Measurements from ENCODE around the gene E2F6. TPM values are rescaled to one million over a fixed set of nuclear protein-coding genes. Genes with fewer than 3 reads are reported as not detected.

E2F6 gene
- total and polyA plus RNA-seq, 2 of the 13 experiments (the other 11 are each of a cell fraction or from before 2014, with no cell fraction given) = 27.3 to 36.0 TPM

DNA sequence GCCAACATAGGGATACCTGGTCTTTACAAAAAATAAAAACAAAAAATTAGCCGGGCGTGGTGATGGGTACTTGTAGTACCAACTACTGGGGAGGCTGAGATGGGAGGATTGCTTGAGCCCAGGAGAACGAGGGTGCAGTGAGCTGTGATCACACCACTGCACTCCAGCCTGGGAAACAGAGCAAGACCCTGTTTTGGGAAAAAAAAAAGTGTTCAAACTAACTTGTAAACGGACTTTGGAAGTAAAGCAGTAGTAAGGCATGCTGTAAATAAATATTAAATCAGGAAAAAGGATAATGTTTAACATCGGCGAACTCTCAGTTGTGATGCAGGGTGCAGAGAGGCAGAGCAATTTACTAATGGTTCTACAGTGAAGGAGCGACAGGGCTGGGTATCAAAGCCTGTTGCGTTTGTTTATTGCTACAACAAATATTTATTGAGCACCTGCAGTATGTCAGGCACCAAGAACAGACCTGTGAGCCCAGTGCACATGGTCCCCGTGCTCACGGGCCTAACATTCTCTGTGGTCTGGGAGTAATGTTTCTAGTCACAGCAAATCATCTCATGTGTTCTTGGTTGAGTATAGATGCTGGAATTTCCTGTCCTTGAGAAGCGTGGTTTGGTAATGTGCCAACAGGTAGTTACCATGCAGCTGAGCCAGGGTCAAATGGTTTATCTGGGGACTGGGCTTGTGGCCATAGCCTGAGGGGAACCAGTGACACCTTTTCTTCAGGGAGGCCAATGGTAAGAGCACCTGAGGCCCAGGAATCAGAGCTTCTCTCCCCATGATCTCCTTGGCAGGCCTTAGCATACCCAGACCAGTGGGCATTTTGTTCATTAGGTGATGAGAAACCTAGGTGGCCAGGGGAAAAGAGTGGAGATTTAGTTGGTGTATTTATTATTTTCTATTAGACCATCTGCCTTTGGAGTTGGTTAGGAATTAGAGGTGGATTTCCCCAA is 40.0 kb upstream of the E2F6 start (continued):
- TF ChIP-seq ZNF850 (CRISPR knock-in tag; conservative IDR thresholded peaks at IDR 0.05) (no peak), FOSL1 (CRISPR knock-in tag; IDR thresholded peaks at IDR 0.05; ENCODE audit: borderline replicate concordance) (no peak), MEIS2 (CRISPR knock-in tag; IDR thresholded peaks at IDR 0.05) (peak; percentile 54), TBX2 (CRISPR knock-in tag; IDR thresholded peaks at IDR 0.05; ENCODE audit: borderline replicate concordance) (peak; percentile 95), CHD2 (IDR thresholded peaks at IDR 0.05; ENCODE audit: low read depth, low read length) (no peak), NFE2L1 (CRISPR knock-in tag; IDR thresholded peaks at IDR 0.05; ENCODE audit: borderline replicate concordance) (no peak), PPARG (CRISPR knock-in tag; conservative IDR thresholded peaks at IDR 0.05) (no peak; the same call in none of the 2 replicates)
- TF ChIP-seq, protein P1, sequence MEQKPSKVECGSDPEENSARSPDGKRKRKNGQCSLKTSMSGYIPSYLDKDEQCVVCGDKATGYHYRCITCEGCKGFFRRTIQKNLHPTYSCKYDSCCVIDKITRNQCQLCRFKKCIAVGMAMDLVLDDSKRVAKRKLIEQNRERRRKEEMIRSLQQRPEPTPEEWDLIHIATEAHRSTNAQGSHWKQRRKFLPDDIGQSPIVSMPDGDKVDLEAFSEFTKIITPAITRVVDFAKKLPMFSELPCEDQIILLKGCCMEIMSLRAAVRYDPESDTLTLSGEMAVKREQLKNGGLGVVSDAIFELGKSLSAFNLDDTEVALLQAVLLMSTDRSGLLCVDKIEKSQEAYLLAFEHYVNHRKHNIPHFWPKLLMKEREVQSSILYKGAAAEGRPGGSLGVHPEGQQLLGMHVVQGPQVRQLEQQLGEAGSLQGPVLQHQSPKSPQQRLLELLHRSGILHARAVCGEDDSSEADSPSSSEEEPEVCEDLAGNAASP (CRISPR knock-in tag; IDR thresholded peaks at IDR 0.05; ENCODE audit: borderline replicate concordance) = peak; percentile 75; the same call in 1 of the 2 replicates
- TF ChIP-seq, protein P2, sequence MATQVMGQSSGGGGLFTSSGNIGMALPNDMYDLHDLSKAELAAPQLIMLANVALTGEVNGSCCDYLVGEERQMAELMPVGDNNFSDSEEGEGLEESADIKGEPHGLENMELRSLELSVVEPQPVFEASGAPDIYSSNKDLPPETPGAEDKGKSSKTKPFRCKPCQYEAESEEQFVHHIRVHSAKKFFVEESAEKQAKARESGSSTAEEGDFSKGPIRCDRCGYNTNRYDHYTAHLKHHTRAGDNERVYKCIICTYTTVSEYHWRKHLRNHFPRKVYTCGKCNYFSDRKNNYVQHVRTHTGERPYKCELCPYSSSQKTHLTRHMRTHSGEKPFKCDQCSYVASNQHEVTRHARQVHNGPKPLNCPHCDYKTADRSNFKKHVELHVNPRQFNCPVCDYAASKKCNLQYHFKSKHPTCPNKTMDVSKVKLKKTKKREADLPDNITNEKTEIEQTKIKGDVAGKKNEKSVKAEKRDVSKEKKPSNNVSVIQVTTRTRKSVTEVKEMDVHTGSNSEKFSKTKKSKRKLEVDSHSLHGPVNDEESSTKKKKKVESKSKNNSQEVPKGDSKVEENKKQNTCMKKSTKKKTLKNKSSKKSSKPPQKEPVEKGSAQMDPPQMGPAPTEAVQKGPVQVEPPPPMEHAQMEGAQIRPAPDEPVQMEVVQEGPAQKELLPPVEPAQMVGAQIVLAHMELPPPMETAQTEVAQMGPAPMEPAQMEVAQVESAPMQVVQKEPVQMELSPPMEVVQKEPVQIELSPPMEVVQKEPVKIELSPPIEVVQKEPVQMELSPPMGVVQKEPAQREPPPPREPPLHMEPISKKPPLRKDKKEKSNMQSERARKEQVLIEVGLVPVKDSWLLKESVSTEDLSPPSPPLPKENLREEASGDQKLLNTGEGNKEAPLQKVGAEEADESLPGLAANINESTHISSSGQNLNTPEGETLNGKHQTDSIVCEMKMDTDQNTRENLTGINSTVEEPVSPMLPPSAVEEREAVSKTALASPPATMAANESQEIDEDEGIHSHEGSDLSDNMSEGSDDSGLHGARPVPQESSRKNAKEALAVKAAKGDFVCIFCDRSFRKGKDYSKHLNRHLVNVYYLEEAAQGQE (IDR thresholded peaks at IDR 0.05; ENCODE audit: borderline replicate concordance in 1 of 2, low read depth in 1 of 2, low read length in 2 of 2) = peak in 1 of 2 experiments; percentile 46; a peak in 1 of 4 replicates
- TF ChIP-seq, protein P3, sequence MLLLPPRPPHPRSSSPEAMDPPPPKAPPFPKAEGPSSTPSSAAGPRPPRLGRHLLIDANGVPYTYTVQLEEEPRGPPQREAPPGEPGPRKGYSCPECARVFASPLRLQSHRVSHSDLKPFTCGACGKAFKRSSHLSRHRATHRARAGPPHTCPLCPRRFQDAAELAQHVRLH (CRISPR knock-in tag; IDR thresholded peaks at IDR 0.05; ENCODE audit: borderline replicate concordance, low read depth) = peak; percentile 89; the same call in 1 of the 2 replicates
- TF ChIP-seq, protein P4, sequence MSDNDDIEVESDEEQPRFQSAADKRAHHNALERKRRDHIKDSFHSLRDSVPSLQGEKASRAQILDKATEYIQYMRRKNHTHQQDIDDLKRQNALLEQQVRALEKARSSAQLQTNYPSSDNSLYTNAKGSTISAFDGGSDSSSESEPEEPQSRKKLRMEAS (IDR thresholded peaks at IDR 0.05) = peak; percentile 98
- TF ChIP-seq, protein P5, sequence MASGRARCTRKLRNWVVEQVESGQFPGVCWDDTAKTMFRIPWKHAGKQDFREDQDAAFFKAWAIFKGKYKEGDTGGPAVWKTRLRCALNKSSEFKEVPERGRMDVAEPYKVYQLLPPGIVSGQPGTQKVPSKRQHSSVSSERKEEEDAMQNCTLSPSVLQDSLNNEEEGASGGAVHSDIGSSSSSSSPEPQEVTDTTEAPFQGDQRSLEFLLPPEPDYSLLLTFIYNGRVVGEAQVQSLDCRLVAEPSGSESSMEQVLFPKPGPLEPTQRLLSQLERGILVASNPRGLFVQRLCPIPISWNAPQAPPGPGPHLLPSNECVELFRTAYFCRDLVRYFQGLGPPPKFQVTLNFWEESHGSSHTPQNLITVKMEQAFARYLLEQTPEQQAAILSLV (CRISPR knock-in tag; IDR thresholded peaks at IDR 0.05; ENCODE audit: borderline replicate concordance) = no peak; the same call in 1 of the 2 replicates
- TF ChIP-seq, protein P6, sequence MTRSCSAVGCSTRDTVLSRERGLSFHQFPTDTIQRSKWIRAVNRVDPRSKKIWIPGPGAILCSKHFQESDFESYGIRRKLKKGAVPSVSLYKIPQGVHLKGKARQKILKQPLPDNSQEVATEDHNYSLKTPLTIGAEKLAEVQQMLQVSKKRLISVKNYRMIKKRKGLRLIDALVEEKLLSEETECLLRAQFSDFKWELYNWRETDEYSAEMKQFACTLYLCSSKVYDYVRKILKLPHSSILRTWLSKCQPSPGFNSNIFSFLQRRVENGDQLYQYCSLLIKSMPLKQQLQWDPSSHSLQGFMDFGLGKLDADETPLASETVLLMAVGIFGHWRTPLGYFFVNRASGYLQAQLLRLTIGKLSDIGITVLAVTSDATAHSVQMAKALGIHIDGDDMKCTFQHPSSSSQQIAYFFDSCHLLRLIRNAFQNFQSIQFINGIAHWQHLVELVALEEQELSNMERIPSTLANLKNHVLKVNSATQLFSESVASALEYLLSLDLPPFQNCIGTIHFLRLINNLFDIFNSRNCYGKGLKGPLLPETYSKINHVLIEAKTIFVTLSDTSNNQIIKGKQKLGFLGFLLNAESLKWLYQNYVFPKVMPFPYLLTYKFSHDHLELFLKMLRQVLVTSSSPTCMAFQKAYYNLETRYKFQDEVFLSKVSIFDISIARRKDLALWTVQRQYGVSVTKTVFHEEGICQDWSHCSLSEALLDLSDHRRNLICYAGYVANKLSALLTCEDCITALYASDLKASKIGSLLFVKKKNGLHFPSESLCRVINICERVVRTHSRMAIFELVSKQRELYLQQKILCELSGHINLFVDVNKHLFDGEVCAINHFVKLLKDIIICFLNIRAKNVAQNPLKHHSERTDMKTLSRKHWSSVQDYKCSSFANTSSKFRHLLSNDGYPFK (CRISPR knock-in tag; IDR thresholded peaks at IDR 0.05; ENCODE audit: borderline replicate concordance) = peak; percentile 82; the same call in 1 of the 2 replicates

All from HepG2 (cell line).